Activated CD8-positive, alpha-beta T cell treated with anti-CD3 and anti-CD28 coated beads for 36 hours (primary cell): ENCODE measurements around the gene SPOCK2. TPM values are rescaled to one million over a fixed set of nuclear protein-coding genes. Genes with fewer than 3 reads are reported as not detected.

Experiments
- ATAC-seq: fragments of 200-7000 bp; cut with Tn5 transposase; one replicate; pipeline ENCODE4 v1.10.0; 2021; ENCODE audit warnings: mild to moderate bottlenecking, moderate library complexity
- CTCF ChIA-PET: fragments of 350-600 bp; sonication (Branson Sonifier 250); formaldehyde crosslinking; loops from one replicate; lab custom pipeline; 2021; ENCODE audit warnings: antibody characterized with exemption; lab: Charles Lee
- POLR2A ChIA-PET: fragments of 350-600 bp; sonication (Branson Sonifier 250); formaldehyde crosslinking; loops from one replicate; lab custom pipeline; 2021; ENCODE audit warnings: antibody characterized with exemption; lab: Charles Lee
- DNase-seq: peaks from one replicate; pipeline ENCODE4 v3.0.0-alpha.2; 2020
- H3K27ac Mint-ChIP-seq: one replicate; pipeline ENCODE4 v1.8.0; 2021; ENCODE audit warnings: mild to moderate bottlenecking, mixed read lengths
- H3K27me3 Mint-ChIP-seq: one replicate; pipeline ENCODE4 v1.8.0; 2021; ENCODE audit warnings: mixed read lengths
- H3K36me3 Mint-ChIP-seq: one replicate; pipeline ENCODE4 v1.8.0; 2021; ENCODE audit warnings: low read depth, mixed read lengths
- H3K4me1 Mint-ChIP-seq: one replicate; pipeline ENCODE4 v1.8.0; 2021; ENCODE audit warnings: low read depth, mixed read lengths
- H3K4me3 Mint-ChIP-seq: one replicate; pipeline ENCODE4 v1.8.0; 2021; ENCODE audit warnings: mild to moderate bottlenecking, moderate library complexity, mixed read lengths
- H3K9me3 Mint-ChIP-seq: one replicate; pipeline ENCODE4 v1.8.0; 2021; ENCODE audit warnings: mixed read lengths
- intact Hi-C: fragments of 100-400 bp; cut with micrococcal nuclease; formaldehyde crosslinking; loops from one replicate; pipeline ENCODE4 v1.10.0; 2022
- total RNA-seq, 2 experiments: library from RNA; stranded (reverse); gene quantifications; one replicate each; pipeline ENCODE4 v1.2.3, GENCODE V29; 2021
- TF ChIP-seq, protein P1 (sequence below): fragments of 200-600 bp; IDR thresholded peaks from one replicate; pipeline ENCODE4 v1.8.0; 2022; ENCODE audit warnings: antibody characterized with exemption, mild to moderate bottlenecking

Gene SPOCK2
- total RNA-seq, 2 experiments from 2014 or later, result 134 to 135 TPM

DNA sequence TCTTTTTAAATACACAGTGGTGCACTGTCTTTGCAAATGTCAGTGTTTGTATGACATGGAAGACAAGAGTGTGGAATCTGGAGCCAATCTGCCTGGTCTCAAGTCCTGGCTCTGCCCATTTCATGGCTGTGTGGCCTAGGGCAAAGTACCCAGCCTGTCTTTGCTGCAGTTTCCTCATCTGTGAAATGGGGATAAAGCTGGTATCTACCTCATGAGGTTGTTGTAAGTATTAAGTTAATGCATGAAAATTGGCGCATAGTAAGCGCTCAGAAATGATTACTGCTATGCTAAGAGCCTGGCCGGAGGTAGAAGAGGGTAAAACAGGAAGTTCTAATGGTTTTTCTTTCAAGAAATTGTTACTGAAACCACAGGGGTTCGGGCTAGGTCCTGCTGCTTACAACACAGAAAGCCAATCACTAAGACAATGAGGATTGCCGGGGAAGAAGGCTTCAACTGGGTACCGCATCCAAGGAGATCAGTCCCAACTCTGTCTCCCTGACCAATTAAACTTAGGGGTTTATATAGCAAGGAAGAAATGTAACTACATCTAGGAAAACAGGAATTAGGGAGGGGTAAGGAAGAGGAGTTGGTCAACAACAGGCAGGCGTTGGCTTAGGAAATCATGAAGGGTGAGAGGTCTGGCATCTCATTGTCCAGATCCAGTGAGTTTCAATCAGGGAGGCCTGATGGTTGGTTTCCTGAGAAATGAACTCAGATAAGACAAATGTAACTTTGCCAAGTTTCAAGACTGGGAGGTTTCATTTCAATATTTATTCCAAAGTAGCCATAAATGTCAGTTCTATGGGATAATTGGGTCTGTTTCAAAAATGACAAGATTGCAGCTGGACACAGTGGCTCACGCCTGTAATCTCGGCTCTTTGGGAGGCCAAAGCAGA, 67.2 kb downstream of the SPOCK2 start:
- no peaks in the 10 kb centered on the region for H3K27me3 Mint-ChIP-seq
- ChIA-PET POLR2A (interaction anchor here (0.6 kb wide), 1 partner anchor 179 kb away, joined by 3 read pairs; no protein-coding TSS in a partner anchor), CTCF (interaction anchor here (0.8 to 1.8 kb wide), 3 partner anchors 8 to 125 kb away, joined by 3 to 6 read pairs (median 4); no protein-coding TSS in a partner anchor)

DNA sequence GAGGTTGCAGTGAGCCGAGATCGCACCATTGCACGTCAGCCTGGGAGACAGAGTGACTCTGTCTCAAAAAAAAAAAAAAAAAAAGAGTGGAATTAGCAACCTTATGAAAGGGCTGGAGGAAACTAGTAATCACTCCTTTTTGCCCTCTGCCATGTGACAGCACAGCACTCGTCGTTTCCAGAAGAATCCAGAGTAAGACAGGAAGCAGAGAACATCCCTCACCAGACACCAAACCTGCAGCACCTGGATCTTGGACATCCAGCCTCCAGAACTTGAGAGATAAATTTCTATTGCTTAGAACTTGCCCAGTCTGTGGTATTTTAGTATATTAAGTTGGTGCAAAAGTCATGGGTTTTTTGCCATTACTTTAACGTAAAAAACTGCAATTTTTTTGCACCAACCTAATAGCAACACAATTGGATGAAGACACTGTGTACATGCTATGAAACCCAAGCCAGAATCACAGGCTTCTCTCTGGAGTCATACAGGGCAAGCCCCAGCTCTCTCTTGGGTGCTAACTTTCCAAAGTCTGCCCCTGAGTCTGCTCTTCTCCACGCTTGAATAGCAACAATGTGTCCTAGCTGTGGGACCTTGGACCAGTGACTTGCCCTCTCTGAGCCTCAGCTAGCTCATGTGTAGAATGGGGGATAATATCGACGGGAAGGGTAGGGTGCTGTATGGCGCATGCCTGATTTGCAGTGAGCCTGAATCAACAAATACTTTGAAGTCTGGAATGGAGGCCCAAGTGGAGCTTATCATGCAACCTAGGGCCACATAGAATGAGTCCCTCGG, 69.1 kb downstream of the SPOCK2 start:
- Mint-ChIP-seq H3K36me3 (no peaks in the 10 kb centered on the region), H3K4me3 (no peak overlapping the region), H3K27ac (no peak overlapping the region), H3K9me3 (no peaks in the 10 kb centered on the region), H3K27me3 (no peaks in the 10 kb centered on the region), H3K4me1 (no peaks in the 10 kb centered on the region)
- intact Hi-C loops, result no loop called here
- TF ChIP-seq, protein P1, sequence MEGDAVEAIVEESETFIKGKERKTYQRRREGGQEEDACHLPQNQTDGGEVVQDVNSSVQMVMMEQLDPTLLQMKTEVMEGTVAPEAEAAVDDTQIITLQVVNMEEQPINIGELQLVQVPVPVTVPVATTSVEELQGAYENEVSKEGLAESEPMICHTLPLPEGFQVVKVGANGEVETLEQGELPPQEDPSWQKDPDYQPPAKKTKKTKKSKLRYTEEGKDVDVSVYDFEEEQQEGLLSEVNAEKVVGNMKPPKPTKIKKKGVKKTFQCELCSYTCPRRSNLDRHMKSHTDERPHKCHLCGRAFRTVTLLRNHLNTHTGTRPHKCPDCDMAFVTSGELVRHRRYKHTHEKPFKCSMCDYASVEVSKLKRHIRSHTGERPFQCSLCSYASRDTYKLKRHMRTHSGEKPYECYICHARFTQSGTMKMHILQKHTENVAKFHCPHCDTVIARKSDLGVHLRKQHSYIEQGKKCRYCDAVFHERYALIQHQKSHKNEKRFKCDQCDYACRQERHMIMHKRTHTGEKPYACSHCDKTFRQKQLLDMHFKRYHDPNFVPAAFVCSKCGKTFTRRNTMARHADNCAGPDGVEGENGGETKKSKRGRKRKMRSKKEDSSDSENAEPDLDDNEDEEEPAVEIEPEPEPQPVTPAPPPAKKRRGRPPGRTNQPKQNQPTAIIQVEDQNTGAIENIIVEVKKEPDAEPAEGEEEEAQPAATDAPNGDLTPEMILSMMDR, result no peak
- ChIA-PET CTCF (interaction anchor here (0.6 kb wide), 1 partner anchor 29 kb away, joined by 3 read pairs; no protein-coding TSS in a partner anchor), POLR2A (no interaction called here)
- ATAC-seq (no peak), DNase-seq (no peak)

More for the DNA sequence above, 67.2 kb downstream of the SPOCK2 start:
- Mint-ChIP-seq H3K4me3 (no peak overlapping the region), H3K36me3 (no peaks in the 10 kb centered on the region), H3K4me1 (no peaks in the 10 kb centered on the region), H3K9me3 (no peaks in the 10 kb centered on the region), H3K27ac (no peak overlapping the region)
- TF ChIP-seq, protein P1, result no peak
- intact Hi-C loops, result no loop called here
- ATAC-seq, result no peak
- DNase-seq, result no peak

DNA sequence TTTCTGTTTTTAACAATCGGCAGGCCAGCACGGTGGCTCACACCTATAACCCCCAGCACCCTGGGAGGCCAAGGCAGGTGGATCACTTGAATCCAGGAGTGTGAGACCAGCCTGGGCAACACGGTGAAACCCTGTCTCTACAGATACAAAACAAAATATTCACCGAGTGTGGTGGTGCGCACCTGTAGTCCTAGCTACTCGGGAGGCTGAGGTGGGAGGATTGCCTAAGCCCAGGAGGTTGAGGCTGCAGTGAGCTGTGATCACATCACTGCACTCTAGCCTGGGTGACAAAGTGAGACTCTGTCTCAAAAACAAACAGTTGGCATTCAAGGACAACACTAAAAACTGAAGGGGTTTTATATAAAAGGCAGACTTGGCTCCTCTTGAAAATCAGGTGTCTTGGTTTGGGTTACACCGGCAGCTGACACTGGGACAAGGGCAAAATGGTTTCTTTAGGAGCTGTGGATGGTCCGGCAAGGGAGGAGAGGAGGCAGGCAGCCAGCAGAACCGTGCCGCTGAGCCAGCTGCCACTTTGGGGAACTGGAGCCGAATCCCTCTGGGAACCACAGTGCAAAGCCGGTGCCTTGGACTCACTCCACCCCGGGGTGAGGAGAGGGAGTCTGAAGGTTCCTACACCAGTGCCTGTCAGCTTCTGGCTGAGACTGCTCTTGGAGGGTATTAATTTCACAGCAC, 71.6 kb downstream of the SPOCK2 start:
- CTCF ChIA-PET, result no interaction called here
- DNase-seq (no peak), ATAC-seq (no peak)
- no peak overlapping the region for H3K27ac Mint-ChIP-seq
- H3K36me3 Mint-ChIP-seq, result no peaks in the 10 kb centered on the region
- TF ChIP-seq, protein P1, result no peak
- H3K9me3 Mint-ChIP-seq, result no peaks in the 10 kb centered on the region
- H3K27me3 Mint-ChIP-seq, result no peaks in the 10 kb centered on the region
- intact Hi-C loops, result no loop called here
- POLR2A ChIA-PET, result no interaction called here
- H3K4me1 Mint-ChIP-seq, result no peaks in the 10 kb centered on the region
- no peak overlapping the region for H3K4me3 Mint-ChIP-seq

DNA sequence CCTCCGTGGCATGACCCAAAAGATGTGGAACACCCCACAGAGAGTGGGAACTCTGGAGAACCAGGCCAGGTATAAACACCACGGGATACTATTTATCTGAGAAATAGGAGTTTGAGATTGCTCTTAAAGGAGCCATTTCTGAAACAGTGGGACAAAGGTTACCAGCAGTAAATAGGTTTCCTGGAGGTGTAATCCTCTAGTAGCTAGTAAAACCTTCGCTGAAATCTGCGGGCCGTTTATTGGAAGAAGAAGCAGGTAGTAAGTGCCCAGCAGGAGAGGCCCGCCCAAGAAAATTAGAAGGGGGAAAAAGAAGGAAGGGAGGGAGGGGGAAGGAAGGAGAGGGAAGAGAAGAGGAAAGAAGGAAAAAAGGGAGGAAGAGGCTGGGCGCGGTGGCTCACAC, 72.5 kb downstream of the SPOCK2 start:
- ATAC-seq (no peak), DNase-seq (no peak)
- H3K4me3 Mint-ChIP-seq, result no peak overlapping the region
- ChIA-PET CTCF (no interaction called here), POLR2A (no interaction called here)
- no peak overlapping the region for H3K27ac Mint-ChIP-seq
- no peaks in the 10 kb centered on the region for H3K4me1 Mint-ChIP-seq
- H3K27me3 Mint-ChIP-seq, result no peaks in the 10 kb centered on the region
- intact Hi-C loops, result no loop called here
- no peaks in the 10 kb centered on the region for H3K9me3 Mint-ChIP-seq
- TF ChIP-seq, protein P1, result no peak
- no peaks in the 10 kb centered on the region for H3K36me3 Mint-ChIP-seq
